Progenitor cell of endocrine pancreas (in vitro differentiated cells): Measurements from ENCODE around the gene PTTG1IP. TPM values are rescaled to one million over a fixed set of nuclear protein-coding genes. Genes with fewer than 3 reads are reported as not detected.
"Not testable (repeated sequence)": the region's sequence is repeated elsewhere in the genome, so short reads cannot be mapped to it uniquely, and the experiment has no call there.

ENCODE experiments used
- DNase-seq: peaks from one replicate; pipeline ENCODE4 v3.0.0; 2021; ENCODE audit warnings: low spot score; ENCODE audit not compliant: unreplicated experiment
- H3K27ac Mint-ChIP-seq: 2 replicates; pipeline ENCODE4 v1.8.0; 2021; ENCODE audit warnings: mild to moderate bottlenecking, moderate library complexity, mixed read lengths
- H3K27me3 Mint-ChIP-seq: 2 replicates; pipeline ENCODE4 v1.8.0; 2021; ENCODE audit warnings: mixed read lengths
- H3K36me3 Mint-ChIP-seq: 2 replicates; pipeline ENCODE4 v1.8.0; 2022; ENCODE audit warnings: mixed read lengths; ENCODE audit not compliant: insufficient read depth
- H3K4me1 Mint-ChIP-seq: 2 replicates; pipeline ENCODE4 v1.8.0; 2021; ENCODE audit warnings: low read depth, mixed read lengths
- H3K4me3 Mint-ChIP-seq: 2 replicates; pipeline ENCODE4 v1.8.0; 2021; ENCODE audit warnings: low read depth, mild to moderate bottlenecking, moderate library complexity, mixed read lengths
- H3K9me3 Mint-ChIP-seq: 2 replicates; pipeline ENCODE4 v1.8.0; 2021; ENCODE audit warnings: low read depth, mixed read lengths
- total RNA-seq: library from RNA; stranded (reverse); gene quantifications from 2 replicates; pipeline ENCODE4 v1.2.1, GENCODE V29; 2021
- TF ChIP-seq, protein P1 (sequence below): fragments of 200-600 bp; sonication (generic); IDR thresholded peaks from one replicate; pipeline ENCODE4 v1.5.0; 2021; ENCODE audit warnings: antibody characterized with exemption, mild to moderate bottlenecking; ENCODE audit not compliant: unreplicated experiment

The PTTG1IP gene
- total RNA-seq, 1 donor from 2014 or later, result 221 TPM

DNA sequence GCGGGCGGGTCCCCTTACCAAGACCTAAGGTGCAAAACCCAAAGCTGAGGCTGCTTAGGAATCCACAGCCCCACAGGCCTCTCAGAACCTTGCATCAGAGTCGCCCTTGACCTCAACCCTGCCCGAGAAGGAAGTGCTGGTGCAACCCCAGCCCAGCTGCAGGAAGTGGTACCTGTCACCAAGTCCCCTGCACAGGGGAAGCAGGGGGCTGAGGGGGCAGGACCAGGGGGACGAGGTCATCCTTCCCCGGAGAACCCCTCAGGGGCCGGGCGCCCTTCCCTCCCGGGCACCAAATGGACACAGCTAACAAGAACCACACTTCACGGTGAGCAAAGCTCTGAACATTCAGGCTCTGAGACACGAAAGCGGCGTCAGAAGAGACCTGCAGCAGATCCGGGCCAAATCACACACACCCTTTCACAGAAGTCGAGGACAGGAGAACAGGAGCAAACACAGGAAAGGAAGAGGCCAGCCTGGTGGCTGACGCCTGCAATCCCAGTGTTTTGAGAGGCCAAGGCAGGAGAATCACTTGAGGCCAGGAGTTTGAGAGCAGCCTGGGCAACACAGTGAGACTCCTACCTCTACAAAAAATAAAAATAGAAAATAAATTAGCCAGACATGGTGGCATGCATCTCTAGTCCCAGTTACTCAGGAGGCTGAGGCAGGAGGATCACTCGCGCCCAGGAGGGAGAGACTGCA is 40.8 kb upstream of the PTTG1IP start:
- Mint-ChIP-seq H3K27me3 (peaks cover 40% of the 10 kb centered on the region), H3K36me3 (no peaks in the 10 kb centered on the region), H3K27ac (no peak overlapping the region), H3K4me1 (peaks cover 1% of the 10 kb centered on the region), H3K9me3 (no peaks in the 10 kb centered on the region), H3K4me3 (no peak overlapping the region)
- TF ChIP-seq, protein P1, sequence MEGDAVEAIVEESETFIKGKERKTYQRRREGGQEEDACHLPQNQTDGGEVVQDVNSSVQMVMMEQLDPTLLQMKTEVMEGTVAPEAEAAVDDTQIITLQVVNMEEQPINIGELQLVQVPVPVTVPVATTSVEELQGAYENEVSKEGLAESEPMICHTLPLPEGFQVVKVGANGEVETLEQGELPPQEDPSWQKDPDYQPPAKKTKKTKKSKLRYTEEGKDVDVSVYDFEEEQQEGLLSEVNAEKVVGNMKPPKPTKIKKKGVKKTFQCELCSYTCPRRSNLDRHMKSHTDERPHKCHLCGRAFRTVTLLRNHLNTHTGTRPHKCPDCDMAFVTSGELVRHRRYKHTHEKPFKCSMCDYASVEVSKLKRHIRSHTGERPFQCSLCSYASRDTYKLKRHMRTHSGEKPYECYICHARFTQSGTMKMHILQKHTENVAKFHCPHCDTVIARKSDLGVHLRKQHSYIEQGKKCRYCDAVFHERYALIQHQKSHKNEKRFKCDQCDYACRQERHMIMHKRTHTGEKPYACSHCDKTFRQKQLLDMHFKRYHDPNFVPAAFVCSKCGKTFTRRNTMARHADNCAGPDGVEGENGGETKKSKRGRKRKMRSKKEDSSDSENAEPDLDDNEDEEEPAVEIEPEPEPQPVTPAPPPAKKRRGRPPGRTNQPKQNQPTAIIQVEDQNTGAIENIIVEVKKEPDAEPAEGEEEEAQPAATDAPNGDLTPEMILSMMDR, result no peak
- DNase-seq, result no peak

DNA sequence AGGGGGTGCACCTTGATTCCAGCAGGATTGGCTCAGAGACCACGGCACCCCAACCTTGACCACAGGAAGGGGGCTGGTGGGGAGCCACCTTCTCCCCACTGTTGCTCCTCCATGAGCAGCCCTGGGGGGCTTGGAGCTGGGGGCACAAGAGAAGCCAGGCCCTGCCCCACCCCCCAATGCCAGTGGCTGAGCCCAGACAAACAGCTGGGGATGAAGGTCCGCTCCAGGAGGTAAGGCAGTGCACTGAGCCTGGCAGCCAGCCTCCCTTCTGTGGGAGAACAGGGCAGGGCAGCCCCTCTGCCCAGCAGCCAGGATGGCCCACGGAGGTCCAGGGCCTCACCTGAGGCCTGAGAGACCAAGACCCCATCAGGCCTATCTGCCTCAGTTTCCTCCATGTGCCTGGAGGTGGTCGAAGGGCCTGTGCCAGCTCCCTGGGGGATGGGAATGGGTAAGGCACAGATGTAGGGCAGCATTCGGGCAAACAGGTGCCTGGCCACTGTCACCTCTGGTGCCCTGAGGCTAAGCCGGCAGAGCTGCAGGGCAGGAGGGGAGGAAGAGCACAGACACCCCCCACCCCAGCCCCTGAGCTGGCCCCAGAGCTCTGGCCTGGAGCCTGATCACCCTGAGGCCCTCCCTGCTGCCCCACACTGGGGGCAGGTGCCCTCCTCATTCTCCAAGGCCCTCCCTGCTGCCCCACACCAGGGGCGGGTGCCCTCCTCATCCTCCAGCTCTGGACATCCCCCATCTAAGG is 40.1 kb upstream of the PTTG1IP start:
- no peak overlapping the region for H3K27ac Mint-ChIP-seq
- TF ChIP-seq, protein P1, result no peak
- no peak for DNase-seq
- H3K4me1 Mint-ChIP-seq, result no peaks in the 10 kb centered on the region
- no peak overlapping the region for H3K4me3 Mint-ChIP-seq
- H3K36me3 Mint-ChIP-seq, result no peaks in the 10 kb centered on the region
- no peaks in the 10 kb centered on the region for H3K9me3 Mint-ChIP-seq
- H3K27me3 Mint-ChIP-seq, result peaks cover 42% of the 10 kb centered on the region

DNA sequence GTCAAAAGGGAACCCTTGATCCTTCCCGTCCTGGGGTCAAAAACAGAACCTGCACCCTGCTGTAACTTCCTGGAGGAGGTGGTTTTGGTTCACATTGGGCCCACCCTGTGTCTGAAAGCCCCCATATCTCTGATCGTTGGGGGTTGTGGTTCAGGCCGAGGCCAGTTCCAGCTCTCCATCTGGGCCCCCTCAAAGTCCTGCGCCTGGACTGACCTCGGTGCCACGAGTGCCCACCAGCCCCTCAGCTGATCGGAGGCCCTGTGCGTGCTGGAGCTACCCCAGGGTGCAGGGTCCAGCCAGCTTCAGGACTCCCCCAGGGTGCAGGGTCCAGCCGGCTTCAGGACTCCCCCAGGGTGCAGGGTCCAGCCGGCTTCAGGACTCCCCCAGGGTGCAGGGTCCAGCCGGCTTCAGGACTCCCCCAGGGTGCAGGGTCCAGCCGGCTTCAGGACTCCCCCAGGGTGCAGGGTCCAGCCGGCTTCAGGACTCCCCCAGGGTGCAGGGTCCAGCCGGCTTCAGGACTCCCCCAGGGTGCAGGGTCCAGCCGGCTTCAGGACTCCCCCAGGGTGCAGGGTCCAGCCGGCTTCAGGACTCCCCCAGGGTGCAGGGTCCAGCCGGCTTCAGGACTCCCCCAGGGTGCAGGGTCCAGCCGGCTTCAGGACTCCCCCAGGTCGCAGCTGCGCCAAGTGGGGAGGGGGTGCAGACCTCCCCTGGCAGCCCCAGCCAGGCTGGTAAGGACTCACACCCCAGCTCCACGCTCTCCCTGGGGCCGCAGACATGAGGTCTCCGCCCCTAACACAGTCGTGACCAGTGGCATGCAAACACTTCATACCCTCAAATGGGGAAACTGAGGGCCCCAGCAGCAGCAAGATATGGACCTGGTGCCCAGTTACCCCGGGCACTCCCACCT is 39.3 kb upstream of the PTTG1IP start:
- H3K36me3 Mint-ChIP-seq, H3K9me3 Mint-ChIP-seq, H3K4me3 Mint-ChIP-seq, H3K4me1 Mint-ChIP-seq, DNase-seq, H3K27ac Mint-ChIP-seq: not testable (repeated sequence)
- peaks cover 39% of the 10 kb centered on the region for H3K27me3 Mint-ChIP-seq

DNA sequence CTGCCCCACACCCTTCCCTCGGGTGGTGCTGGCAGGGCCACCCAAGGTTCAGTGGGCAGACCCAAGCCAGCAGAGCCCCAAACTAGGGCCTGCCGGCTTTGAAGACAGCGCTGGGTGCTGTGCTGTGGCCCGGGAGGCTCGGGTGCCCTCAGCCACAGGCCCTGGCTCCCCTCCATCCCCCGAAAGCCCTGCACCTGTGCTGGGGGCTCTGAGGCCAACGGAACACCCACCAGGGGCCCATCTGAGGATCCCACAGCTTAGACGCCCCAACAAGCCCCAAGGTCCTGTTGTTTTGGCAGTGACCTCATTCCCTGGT is 38.6 kb upstream of the PTTG1IP start:
- no peak overlapping the region for H3K27ac Mint-ChIP-seq
- TF ChIP-seq, protein P1, result no peak
- no peaks in the 10 kb centered on the region for H3K4me1 Mint-ChIP-seq
- no peaks in the 10 kb centered on the region for H3K36me3 Mint-ChIP-seq
- DNase-seq, result no peak
- H3K9me3 Mint-ChIP-seq, result no peaks in the 10 kb centered on the region
- peaks cover 36% of the 10 kb centered on the region for H3K27me3 Mint-ChIP-seq
- no peak overlapping the region for H3K4me3 Mint-ChIP-seq

DNA sequence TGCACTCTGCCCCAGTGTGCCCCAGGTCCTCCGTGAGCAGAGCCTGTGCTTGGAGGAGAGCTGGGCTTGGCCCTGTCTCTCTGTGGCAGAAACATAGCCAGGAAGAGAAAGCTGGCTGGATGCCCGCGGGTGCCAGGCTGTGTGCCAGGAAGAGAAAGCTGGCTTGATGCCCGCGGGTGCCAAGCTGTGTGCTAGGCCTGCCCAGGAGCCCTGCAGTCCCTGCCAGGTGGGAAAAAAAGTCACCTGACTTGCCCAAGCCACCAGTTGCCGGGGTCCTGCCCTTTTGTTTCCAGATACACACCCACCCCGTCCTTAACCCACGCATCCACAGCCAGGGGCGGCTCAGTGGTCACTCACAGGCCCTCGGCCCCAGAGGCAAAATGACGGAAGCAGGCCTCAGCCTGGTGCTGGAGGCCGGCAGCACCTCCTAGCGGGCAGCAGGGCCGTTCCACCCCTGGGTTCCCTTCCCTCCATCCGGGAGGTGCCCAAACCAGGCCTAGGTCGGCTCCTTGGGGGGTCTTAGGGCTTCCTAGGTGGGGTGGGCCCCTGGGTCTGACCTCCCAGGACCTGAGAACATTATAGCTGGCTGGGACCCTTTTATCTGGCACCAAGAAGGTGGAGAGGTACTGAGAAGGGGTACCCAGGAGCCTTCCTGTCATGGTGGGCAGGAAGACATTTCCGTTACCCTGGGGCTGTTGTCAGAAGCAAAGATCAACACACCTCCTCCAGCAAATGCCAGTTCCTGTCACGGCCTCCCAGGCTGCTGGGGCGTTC is 38.1 kb upstream of the PTTG1IP start:
- Mint-ChIP-seq H3K4me3 (no peak overlapping the region), H3K27ac (no peak overlapping the region), H3K4me1 (no peaks in the 10 kb centered on the region), H3K9me3 (no peaks in the 10 kb centered on the region), H3K36me3 (no peaks in the 10 kb centered on the region), H3K27me3 (peaks cover 33% of the 10 kb centered on the region)
- no peak for DNase-seq
- TF ChIP-seq, protein P1, result no peak
